ENCODE data around the gene ADGRD1.

Gene ADGRD1

DNA sequence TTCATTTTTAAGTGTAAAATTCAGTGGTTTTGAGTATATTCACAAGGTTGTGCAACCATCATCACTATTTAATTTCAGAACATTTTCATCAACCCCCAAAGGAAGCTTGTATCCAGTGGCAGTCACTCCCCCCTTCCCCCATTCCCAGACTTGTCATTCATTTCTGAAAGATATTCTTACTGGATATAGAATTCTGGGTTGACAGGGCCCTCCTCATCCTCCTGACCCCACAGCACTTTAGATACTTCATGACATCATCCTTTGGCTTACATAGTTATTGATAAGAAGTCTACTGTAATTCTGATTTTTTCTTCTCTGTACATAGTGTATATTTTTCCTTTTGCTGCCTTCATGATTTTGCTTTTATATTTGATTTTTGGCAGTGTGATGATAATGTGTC is 8.8 kb upstream of the ADGRD1 start:
- Histone ChIP-seq H3K27ac (ENCODE audit: low read length) (no peak overlapping the region), H3K36me3 (ENCODE audit: control insufficient read depth, low read depth, low read length) (no peaks in the 10 kb centered on the region), H3K9ac (ENCODE audit: low read length) (no peak overlapping the region), H3K4me1 (ENCODE audit: control insufficient read depth, low read depth, low read length) (peaks cover 3% of the 10 kb centered on the region), H3K9me3 (ENCODE audit: control insufficient read depth, low read depth, low read length) (peaks cover 3% of the 10 kb centered on the region), H3K4me3 (ENCODE audit: low read length) (no peak overlapping the region), H3K27me3 (ENCODE audit: control insufficient read depth, insufficient read depth, low read length) (no peaks in the 10 kb centered on the region)

DNA sequence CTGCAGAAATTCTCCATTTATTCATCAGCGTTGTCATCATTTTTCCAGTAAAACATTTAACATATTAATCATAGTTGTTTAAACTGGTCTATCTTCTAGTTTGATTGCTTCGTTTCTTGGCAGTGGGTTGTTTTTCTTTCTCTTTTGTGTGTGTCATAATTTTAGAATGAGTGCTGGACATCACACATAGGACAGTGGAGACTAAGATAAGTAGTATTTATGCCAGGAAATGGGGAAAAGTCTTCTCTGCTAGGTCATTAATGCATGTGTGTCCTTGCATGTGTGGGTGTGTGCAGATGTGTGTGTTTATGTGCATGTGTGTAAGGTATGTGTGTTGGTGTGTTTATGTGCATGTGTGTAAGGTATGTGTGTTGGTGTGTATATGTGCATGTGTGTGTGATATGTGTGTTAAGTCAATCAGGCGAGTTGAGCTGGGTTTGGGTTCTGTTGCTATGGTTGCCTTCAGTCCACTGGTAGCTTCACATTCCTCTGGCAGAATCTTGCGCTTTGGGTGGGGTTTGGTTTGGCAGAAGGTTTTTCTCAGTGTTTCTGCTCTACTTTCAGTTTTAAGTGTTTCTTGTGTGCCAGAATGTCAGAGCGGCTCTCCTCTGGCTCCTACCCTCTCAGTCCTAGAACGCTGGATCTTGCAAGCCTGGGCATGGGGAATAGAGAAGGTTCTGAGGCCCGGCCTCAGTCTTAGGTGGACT is 7.8 kb upstream of the ADGRD1 start:
- Histone ChIP-seq H3K27ac (ENCODE audit: low read length) (no peak overlapping the region), H3K36me3 (ENCODE audit: control insufficient read depth, low read depth, low read length) (no peaks in the 10 kb centered on the region), H3K9me3 (ENCODE audit: control insufficient read depth, low read depth, low read length) (peaks cover 3% of the 10 kb centered on the region), H3K27me3 (ENCODE audit: control insufficient read depth, insufficient read depth, low read length) (no peaks in the 10 kb centered on the region), H3K4me3 (ENCODE audit: low read length) (no peak overlapping the region), H3K9ac (ENCODE audit: low read length) (no peak overlapping the region), H3K4me1 (ENCODE audit: control insufficient read depth, low read depth, low read length) (peaks cover 3% of the 10 kb centered on the region)

DNA sequence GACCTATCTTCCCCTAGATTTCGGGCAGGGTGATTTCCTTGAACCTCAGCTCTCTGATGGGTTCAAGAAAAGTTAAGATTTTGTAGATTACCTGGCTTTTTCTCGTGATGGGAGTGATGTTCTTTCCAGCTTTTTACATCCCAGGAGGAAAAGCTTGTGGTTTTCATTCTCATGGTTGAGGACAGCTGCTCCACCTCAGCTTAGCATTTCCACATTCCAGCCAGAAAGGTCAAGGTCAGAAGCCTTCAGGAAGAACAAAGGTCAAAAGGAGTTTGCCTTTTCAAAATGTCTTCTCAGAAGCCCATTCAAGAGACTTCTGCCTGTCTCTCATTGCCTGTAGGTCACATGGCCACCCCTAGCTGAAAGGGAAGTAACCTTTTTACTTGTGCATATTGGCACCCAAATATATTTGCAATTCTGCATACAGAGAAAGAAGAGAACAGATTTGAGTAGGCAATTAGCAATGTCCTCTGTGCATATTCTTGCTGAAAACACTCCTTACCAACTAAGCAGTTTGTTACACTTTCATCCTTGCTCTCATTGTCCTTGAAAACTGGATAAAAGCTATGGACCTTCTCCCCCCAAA is 6.6 kb upstream of the ADGRD1 start:
- H3K36me3 ChIP-seq (ENCODE audit: control insufficient read depth, low read depth, low read length), result no peaks in the 10 kb centered on the region
- H3K4me1 ChIP-seq (ENCODE audit: control insufficient read depth, low read depth, low read length), result peaks cover 3% of the 10 kb centered on the region
- peaks cover 3% of the 10 kb centered on the region for H3K9me3 ChIP-seq (ENCODE audit: control insufficient read depth, low read depth, low read length)
- H3K27me3 ChIP-seq (ENCODE audit: control insufficient read depth, insufficient read depth, low read length), result no peaks in the 10 kb centered on the region
- no peak overlapping the region for H3K27ac ChIP-seq (ENCODE audit: low read length)
- H3K4me3 ChIP-seq (ENCODE audit: low read length), result no peak overlapping the region
- no peak overlapping the region for H3K9ac ChIP-seq (ENCODE audit: low read length)

DNA sequence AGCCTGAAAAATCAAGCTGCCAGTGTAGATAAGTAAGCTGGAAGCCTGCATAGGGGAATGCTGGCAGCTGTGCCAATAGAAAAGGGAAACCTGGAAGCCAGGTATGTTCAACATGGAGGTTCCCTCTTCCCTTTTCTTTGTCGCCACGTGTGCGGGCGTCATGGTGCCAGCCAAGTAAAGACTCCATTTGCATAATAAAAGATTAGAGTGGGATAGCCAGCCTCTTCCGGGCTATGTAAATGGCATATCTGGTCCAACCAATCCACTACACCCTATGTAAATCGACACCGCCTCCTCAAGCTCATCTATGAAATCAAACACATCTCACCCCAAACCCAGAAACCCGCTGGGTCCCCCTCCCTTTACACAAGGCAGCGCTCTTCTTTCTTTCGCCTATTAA is 5.6 kb upstream of the ADGRD1 start:
- Histone ChIP-seq H3K9ac (ENCODE audit: low read length) (no peak overlapping the region), H3K27ac (ENCODE audit: low read length) (no peak overlapping the region), H3K4me1 (ENCODE audit: control insufficient read depth, low read depth, low read length) (peaks cover 3% of the 10 kb centered on the region), H3K27me3 (ENCODE audit: control insufficient read depth, insufficient read depth, low read length) (no peaks in the 10 kb centered on the region), H3K36me3 (ENCODE audit: control insufficient read depth, low read depth, low read length) (no peaks in the 10 kb centered on the region), H3K9me3 (ENCODE audit: control insufficient read depth, low read depth, low read length) (peaks cover 3% of the 10 kb centered on the region), H3K4me3 (ENCODE audit: low read length) (no peak overlapping the region)

DNA sequence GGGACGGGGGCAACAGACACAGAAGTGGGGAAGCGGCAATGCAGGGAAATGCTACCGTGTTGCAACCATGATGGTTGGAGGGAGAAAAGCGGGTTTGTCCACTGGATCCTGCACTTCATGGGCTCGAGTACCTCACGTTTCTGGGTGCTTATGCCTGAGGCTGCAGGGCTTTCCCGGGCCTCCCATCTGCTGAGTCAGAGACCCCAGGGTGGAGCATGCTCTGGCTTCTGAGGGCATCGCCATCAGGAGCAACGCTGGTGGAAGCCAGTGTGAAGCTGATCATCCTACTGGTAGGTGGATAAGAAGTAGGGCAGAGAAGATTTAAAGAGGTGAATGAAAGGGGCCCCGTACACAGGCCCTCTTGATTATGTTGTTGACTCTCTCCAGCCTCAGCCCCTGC is 5.0 kb upstream of the ADGRD1 start:
- Histone ChIP-seq H3K27ac (ENCODE audit: low read length) (no peak overlapping the region), H3K9me3 (ENCODE audit: control insufficient read depth, low read depth, low read length) (peaks cover 3% of the 10 kb centered on the region), H3K9ac (ENCODE audit: low read length) (no peak overlapping the region), H3K36me3 (ENCODE audit: control insufficient read depth, low read depth, low read length) (no peaks in the 10 kb centered on the region), H3K4me3 (ENCODE audit: low read length) (no peak overlapping the region), H3K27me3 (ENCODE audit: control insufficient read depth, insufficient read depth, low read length) (no peaks in the 10 kb centered on the region), H3K4me1 (ENCODE audit: control insufficient read depth, low read depth, low read length) (peaks cover 6% of the 10 kb centered on the region)

DNA sequence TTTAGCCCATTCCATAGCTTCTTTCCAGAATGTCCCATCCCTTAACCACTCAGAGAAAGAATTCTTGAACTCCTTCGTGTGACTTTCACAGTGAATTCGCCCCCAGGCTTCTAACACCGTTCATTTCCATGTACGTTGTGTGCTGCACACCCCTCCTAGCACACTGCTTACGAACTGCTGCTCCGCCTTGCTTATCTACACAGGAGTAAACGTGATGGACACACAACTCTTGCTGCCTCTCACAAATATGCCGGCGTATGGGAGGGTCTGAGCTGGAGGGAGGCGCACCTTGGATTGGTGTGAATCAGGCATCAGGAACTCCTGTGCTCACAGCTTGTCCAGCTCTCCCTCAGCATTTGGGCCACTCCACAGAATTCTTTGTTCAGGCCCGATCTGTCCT is 3.9 kb upstream of the ADGRD1 start:
- Histone ChIP-seq H3K4me1 (ENCODE audit: control insufficient read depth, low read depth, low read length) (peaks cover 7% of the 10 kb centered on the region), H3K4me3 (ENCODE audit: low read length) (no peak overlapping the region), H3K9me3 (ENCODE audit: control insufficient read depth, low read depth, low read length) (peaks cover 3% of the 10 kb centered on the region), H3K27ac (ENCODE audit: low read length) (no peak overlapping the region), H3K9ac (ENCODE audit: low read length) (no peak overlapping the region), H3K27me3 (ENCODE audit: control insufficient read depth, insufficient read depth, low read length) (peaks cover 3% of the 10 kb centered on the region), H3K36me3 (ENCODE audit: control insufficient read depth, low read depth, low read length) (no peaks in the 10 kb centered on the region)

DNA sequence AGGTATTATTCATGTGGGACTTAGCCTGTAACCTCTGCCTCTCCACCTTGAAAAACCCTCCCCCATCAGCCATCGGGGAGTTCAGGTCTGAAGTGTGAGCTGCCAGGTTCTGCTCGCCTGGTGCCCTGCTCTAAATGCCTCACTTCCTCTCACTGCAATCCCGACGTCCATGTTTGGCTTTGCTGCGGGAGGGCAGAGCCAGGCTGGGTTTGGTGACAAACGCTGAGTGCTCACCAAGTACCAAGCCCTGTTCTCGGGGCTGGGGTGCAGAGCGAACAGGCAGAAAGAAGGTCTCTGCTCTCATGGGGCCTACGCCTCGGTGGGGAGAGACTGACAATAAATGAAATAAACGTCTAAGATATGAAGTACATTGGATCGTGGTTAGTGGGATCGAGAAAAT is 2.1 kb upstream of the ADGRD1 start:
- peaks cover 7% of the 10 kb centered on the region for H3K4me1 ChIP-seq (ENCODE audit: control insufficient read depth, low read depth, low read length)
- H3K27me3 ChIP-seq (ENCODE audit: control insufficient read depth, insufficient read depth, low read length), result peaks cover 3% of the 10 kb centered on the region
- no peaks in the 10 kb centered on the region for H3K9me3 ChIP-seq (ENCODE audit: control insufficient read depth, low read depth, low read length)
- no peak overlapping the region for H3K27ac ChIP-seq (ENCODE audit: low read length)
- no peak overlapping the region for H3K9ac ChIP-seq (ENCODE audit: low read length)
- H3K4me3 ChIP-seq (ENCODE audit: low read length), result no peak overlapping the region
- H3K36me3 ChIP-seq (ENCODE audit: control insufficient read depth, low read depth, low read length), result no peaks in the 10 kb centered on the region

DNA sequence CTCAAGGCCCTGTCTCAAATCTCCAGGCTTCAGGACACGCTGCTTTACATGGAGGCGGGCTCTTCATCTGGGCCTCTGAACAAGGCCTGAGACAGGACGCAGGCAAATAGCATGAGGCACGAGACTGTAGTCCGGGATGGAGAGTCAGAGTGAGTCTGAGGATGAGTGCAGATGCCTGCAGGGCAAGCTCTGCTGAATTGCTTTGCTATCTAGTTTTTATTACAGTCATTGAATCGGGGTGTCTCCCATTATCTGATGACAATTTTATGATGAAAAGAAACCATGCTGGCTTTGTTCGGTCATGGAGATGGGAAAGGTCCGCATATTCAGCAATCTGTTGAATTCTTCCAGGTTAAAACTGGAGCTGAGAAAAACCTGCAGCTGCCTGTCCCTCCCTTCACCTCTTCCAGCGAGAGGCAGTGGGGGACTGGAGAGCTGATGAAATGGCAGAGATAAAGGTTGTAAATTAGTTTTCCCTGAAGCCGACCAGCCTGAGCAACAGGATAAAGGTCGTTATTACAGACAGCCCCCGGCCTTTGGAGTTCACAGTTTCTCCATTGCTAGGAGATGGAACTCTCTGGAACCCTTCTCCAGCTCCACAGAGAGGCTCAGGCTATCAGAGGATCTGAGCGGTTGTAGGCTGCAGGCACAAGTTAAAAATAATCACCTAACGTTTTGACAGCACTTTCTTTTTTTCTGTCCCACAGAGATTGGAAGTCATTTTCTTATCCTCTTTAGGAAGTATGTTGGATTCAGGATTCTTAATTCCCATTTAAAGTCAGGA is 1.3 kb upstream of the ADGRD1 start:
- H3K9ac ChIP-seq (ENCODE audit: low read length), result no peak overlapping the region
- peaks cover 3% of the 10 kb centered on the region for H3K27me3 ChIP-seq (ENCODE audit: control insufficient read depth, insufficient read depth, low read length)
- no peak overlapping the region for H3K27ac ChIP-seq (ENCODE audit: low read length)
- H3K4me1 ChIP-seq (ENCODE audit: control insufficient read depth, low read depth, low read length), result peaks cover 7% of the 10 kb centered on the region
- no peaks in the 10 kb centered on the region for H3K36me3 ChIP-seq (ENCODE audit: control insufficient read depth, low read depth, low read length)
- no peak overlapping the region for H3K4me3 ChIP-seq (ENCODE audit: low read length)
- no peaks in the 10 kb centered on the region for H3K9me3 ChIP-seq (ENCODE audit: control insufficient read depth, low read depth, low read length)

DNA sequence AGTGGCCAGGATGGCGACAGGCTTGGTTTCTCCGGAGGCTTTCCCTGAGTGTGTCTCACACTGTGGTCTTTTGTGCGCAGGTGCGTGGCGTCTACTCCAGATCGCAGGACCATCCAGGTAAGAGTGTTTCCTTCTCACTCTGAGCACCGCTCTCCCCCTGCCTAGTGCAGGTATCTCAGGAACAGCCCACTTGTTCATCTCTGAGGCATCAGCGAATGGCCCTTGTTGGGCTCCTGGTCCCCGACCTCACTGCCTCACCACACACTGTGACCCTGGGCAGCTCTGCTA is 781 bp downstream of the ADGRD1 start:
- Histone ChIP-seq H3K36me3 (ENCODE audit: control insufficient read depth, low read depth, low read length) (no peaks in the 10 kb centered on the region), H3K9me3 (ENCODE audit: control insufficient read depth, low read depth, low read length) (no peaks in the 10 kb centered on the region), H3K4me1 (ENCODE audit: control insufficient read depth, low read depth, low read length) (peaks cover 4% of the 10 kb centered on the region), H3K27me3 (ENCODE audit: control insufficient read depth, insufficient read depth, low read length) (peaks cover 3% of the 10 kb centered on the region), H3K27ac (ENCODE audit: low read length) (no peak overlapping the region), H3K9ac (ENCODE audit: low read length) (no peak overlapping the region), H3K4me3 (ENCODE audit: low read length) (no peak overlapping the region)

DNA sequence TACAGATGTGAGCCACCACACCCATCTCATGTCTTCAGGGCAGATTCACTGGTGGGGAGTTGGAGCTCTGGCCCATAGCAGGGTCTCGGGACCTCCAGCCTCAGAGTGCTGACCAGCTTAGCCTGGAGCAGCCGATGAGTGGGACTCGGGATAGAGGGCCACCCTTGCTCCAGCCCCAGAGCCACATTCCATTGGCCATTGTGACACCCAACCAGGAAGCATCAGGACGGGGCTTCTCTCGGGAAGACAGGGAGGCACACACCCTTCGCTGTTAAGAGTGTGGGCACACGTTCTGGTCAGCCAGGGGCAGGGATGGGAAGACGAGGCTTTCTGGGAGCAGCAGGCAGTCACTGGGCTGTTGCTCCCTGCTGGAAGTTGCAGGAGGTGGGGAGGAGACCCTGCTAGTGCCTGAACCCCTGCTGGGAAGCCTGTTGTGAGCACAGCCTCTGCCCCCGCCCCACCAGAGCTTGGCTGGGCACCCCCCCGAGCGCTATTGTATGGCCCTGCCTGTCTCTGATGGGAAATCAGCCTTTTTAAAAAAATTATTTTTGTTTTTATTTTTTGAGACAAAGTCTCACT is 1.6 kb downstream of the ADGRD1 start:
- Histone ChIP-seq H3K9me3 (ENCODE audit: control insufficient read depth, low read depth, low read length) (no peaks in the 10 kb centered on the region), H3K36me3 (ENCODE audit: control insufficient read depth, low read depth, low read length) (no peaks in the 10 kb centered on the region), H3K4me3 (ENCODE audit: low read length) (no peak overlapping the region), H3K4me1 (ENCODE audit: control insufficient read depth, low read depth, low read length) (peaks cover 4% of the 10 kb centered on the region), H3K9ac (ENCODE audit: low read length) (no peak overlapping the region), H3K27me3 (ENCODE audit: control insufficient read depth, insufficient read depth, low read length) (peaks cover 3% of the 10 kb centered on the region), H3K27ac (ENCODE audit: low read length) (no peak overlapping the region)

DNA sequence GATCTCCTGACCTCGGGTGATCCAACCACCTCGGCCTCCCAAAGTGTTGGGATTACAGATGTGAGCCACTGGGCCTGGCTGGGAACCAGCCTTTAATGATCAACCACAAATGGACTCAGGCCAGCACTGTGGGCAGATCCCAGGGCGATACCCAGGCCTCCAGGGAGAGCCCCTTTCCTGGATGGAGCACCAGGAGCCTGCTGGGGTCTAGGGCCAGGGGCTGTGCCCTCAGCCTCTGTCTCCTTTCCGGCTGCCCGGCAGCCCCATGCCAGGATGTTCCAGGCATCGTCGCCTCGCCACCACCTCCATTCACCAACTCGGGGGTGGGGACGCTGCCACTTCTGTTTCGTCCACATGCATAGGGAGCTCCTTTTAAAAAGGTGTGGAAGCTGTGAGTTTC is 2.3 kb downstream of the ADGRD1 start:
- Histone ChIP-seq H3K36me3 (ENCODE audit: control insufficient read depth, low read depth, low read length) (no peaks in the 10 kb centered on the region), H3K27ac (ENCODE audit: low read length) (no peak overlapping the region), H3K4me3 (ENCODE audit: low read length) (no peak overlapping the region), H3K9me3 (ENCODE audit: control insufficient read depth, low read depth, low read length) (no peaks in the 10 kb centered on the region), H3K27me3 (ENCODE audit: control insufficient read depth, insufficient read depth, low read length) (peaks cover 3% of the 10 kb centered on the region), H3K4me1 (ENCODE audit: control insufficient read depth, low read depth, low read length) (peaks cover 4% of the 10 kb centered on the region), H3K9ac (ENCODE audit: low read length) (no peak overlapping the region)
